ENCODE data around the gene SMAP2. TPM values are rescaled to one million over a fixed set of nuclear protein-coding genes. Genes with fewer than 3 reads are reported as not detected.

Gene SMAP2
- total RNA-seq, 2 experiments from 2014 or later: 204 to 209 TPM

DNA sequence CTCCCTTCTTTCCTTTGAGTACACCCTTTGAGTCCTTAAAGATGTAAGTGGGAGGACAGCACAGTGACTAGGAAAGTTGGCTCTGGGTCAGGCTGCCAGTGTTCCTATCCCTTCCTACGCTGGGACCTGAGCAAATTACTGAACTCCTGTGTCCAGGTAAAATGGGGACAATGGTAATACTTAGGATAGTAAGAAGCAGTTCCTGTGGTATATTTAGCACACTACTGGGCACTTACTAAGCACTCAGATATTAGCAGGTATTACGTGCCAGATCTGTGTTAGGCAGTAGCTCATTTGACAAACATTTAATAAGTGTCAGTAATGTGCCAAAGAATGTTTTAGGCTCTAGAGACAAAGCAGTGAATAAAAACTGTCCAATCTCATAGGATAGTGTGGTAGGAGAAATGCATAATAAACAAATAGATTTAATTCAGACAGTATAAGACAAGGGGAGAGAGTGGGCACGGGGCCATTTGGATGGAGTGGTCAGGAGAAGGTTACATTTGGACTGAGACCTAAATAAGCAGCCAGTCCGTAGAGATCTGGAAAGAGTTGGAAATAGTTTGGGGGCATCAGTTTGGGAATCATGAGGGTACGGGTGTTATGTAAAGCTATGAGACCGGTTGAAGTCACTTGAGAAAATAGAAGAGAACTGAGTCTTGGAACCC is 50.6 kb downstream of the SMAP2 start:
- CTCF ChIA-PET: interaction anchor here (1.0 to 5.4 kb wide), 4 partner anchors 10 to 280 kb away, joined by 3 to 29 read pairs (median 6); no protein-coding TSS in a partner anchor
- ATAC-seq (no peak), DNase-seq (no peak)
- Mint-ChIP-seq H3K27ac (peak overlapping the region; percentile 31), H3K27me3 (no peaks in the 10 kb centered on the region), H3K9me3 (no peaks in the 10 kb centered on the region), H3K36me3 (ENCODE audit: low read depth) (peaks cover 64% of the 10 kb centered on the region), H3K4me3 (no peak overlapping the region), H3K4me1 (ENCODE audit: low read depth) (peaks cover 12% of the 10 kb centered on the region)
- intact Hi-C loops (cut with micrococcal nuclease): no loop called here
- TF ChIP-seq, protein P1, sequence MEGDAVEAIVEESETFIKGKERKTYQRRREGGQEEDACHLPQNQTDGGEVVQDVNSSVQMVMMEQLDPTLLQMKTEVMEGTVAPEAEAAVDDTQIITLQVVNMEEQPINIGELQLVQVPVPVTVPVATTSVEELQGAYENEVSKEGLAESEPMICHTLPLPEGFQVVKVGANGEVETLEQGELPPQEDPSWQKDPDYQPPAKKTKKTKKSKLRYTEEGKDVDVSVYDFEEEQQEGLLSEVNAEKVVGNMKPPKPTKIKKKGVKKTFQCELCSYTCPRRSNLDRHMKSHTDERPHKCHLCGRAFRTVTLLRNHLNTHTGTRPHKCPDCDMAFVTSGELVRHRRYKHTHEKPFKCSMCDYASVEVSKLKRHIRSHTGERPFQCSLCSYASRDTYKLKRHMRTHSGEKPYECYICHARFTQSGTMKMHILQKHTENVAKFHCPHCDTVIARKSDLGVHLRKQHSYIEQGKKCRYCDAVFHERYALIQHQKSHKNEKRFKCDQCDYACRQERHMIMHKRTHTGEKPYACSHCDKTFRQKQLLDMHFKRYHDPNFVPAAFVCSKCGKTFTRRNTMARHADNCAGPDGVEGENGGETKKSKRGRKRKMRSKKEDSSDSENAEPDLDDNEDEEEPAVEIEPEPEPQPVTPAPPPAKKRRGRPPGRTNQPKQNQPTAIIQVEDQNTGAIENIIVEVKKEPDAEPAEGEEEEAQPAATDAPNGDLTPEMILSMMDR (IDR thresholded peaks at IDR 0.05): no peak
- POLR2A ChIA-PET: interaction anchor here (0.9 to 1.6 kb wide), 4 partner anchors 15 to 262 kb away, joined by 3 to 5 read pairs (median 4); partner anchors contain the start of gene ZFP69B

DNA sequence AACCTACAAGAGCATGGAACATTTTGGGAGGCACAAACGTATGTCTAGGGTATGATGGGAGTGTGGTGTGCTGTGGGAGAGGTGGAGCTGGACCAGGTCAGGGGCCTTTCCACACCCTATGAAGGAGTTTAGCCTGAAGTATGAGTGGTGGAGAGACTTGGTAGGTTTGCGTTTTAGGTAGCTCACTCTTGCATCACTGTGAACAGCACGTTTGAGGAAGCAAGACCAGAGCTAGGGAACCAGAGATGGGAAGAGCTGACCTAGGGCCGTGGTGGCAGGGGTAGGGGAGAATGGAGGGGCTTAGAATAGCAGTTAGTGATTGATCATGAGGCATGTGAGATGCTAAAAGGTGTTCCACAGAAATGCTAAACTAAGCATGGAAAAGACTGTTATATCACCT is 51.7 kb downstream of the SMAP2 start:
- Mint-ChIP-seq H3K4me3 (no peak overlapping the region), H3K36me3 (ENCODE audit: low read depth) (peaks cover 55% of the 10 kb centered on the region), H3K4me1 (ENCODE audit: low read depth) (peaks cover 12% of the 10 kb centered on the region), H3K27me3 (no peaks in the 10 kb centered on the region), H3K9me3 (no peaks in the 10 kb centered on the region), H3K27ac (no peak overlapping the region)
- ATAC-seq (no peak), DNase-seq (no peak)
- CTCF ChIA-PET: interaction anchor here (0.9 to 5.4 kb wide), 5 partner anchors 9 to 107 kb away, joined by 3 to 29 read pairs (median 6); no protein-coding TSS in a partner anchor
- POLR2A ChIA-PET: interaction anchor here (0.9 to 1.1 kb wide), 2 partner anchors 9 to 109 kb away, joined by 3 to 4 read pairs; no protein-coding TSS in a partner anchor
- TF ChIP-seq, protein P1 (IDR thresholded peaks at IDR 0.05): no peak
- intact Hi-C loops (cut with micrococcal nuclease): no loop called here

DNA sequence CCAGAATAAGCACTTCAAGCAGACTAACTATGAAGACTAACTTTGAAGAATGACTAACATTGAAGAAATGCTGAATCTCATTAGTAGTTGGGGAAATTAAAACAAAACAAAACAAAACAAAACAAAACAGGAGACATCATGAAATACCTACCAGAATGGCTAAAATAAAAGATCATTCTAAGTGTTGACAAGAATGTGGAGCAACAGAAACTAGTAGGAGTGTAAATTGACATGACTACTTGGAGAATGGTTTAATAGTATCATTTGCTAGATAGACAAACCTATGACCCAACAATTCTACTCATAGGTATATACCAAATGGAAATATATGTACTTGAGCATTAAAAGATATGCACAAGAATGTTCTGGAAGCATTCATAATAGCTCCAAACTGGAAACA is 57.9 kb downstream of the SMAP2 start:
- Mint-ChIP-seq H3K36me3 (ENCODE audit: low read depth) (peaks cover 5% of the 10 kb centered on the region), H3K9me3 (no peaks in the 10 kb centered on the region), H3K27ac (no peak overlapping the region), H3K27me3 (no peaks in the 10 kb centered on the region), H3K4me1 (ENCODE audit: low read depth) (peaks cover under 1% of the 10 kb centered on the region), H3K4me3 (no peak overlapping the region)
- CTCF ChIA-PET: interaction anchor here (2.1 kb wide), 1 partner anchor 287 kb away, joined by 8 read pairs; no protein-coding TSS in a partner anchor
- no peak for ATAC-seq
- no peak for DNase-seq
- intact Hi-C loops (cut with micrococcal nuclease): no loop called here
- TF ChIP-seq, protein P1 (IDR thresholded peaks at IDR 0.05): no peak
- POLR2A ChIA-PET: interaction anchor here (0.6 to 1.2 kb wide), 2 partner anchors 12 to 32 kb away, joined by 3 to 4 read pairs; no protein-coding TSS in a partner anchor

DNA sequence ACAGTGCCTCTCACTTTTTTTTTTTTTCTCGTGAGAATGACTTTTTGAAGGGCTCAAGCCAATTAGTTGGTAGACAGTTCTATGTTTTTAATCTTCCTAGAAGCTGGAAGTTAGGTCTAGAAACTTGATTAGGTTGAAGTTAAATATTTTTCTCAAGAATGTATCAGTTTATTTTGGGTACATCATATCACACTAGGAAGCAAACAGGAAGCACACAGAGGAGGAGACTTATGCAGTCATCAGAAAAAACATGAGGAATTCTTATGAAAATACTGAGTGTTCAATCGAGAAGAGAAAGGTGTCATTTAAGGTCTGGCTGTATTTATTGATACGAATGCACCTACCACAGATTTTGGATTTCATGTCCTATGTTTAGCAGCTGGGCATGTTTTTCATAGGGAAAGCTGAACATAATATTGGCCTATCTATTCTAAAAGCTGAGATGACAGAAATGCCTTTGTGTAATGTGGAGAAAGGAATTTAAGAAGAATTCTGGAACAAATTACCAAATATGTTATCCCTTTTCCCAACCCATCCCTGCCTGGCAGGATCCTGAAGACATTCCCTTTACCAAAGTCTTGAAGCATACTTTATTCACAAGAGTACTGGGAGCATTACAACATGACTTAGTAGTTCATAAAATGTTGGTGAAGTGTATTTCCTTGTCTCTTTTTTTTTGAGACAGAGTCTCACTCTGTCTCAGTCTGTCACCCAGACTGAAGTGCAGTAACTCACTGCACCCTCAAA is 59.3 kb downstream of the SMAP2 start:
- no peak overlapping the region for H3K27ac Mint-ChIP-seq
- POLR2A ChIA-PET: no interaction called here

More for the DNA sequence above, 59.3 kb downstream of the SMAP2 start:
- ATAC-seq (no peak), DNase-seq (no peak)
- peaks cover 2% of the 10 kb centered on the region for H3K36me3 Mint-ChIP-seq (ENCODE audit: low read depth)
- intact Hi-C loops (cut with micrococcal nuclease): no loop called here
- H3K9me3 Mint-ChIP-seq: no peaks in the 10 kb centered on the region
- TF ChIP-seq, protein P1 (IDR thresholded peaks at IDR 0.05): no peak
- H3K4me1 Mint-ChIP-seq (ENCODE audit: low read depth): no peaks in the 10 kb centered on the region
- no peak overlapping the region for H3K4me3 Mint-ChIP-seq
- no peaks in the 10 kb centered on the region for H3K27me3 Mint-ChIP-seq
- CTCF ChIA-PET: interaction anchor here (1.7 to 2.1 kb wide), 3 partner anchors 8 to 289 kb away, joined by 6 to 8 read pairs (median 7); no protein-coding TSS in a partner anchor

All from activated CD8-positive, alpha-beta T cell treated with anti-CD3 and anti-CD28 coated beads for 36 hours (primary cell).